GM10266 (cell line): Measurements from ENCODE around the gene NTSR1.

ENCODE experiments used
- DNase-seq: peaks from one replicate; pipeline ENCODE4 v3.0.0; 2012; ENCODE audit errors: extremely low spot score
- CTCF ChIP-seq: IDR thresholded peaks from 2 replicates; pipeline ENCODE4 v1.5.1; 2012; ENCODE audit warnings: mild to moderate bottlenecking, low read depth; ENCODE audit not compliant: control insufficient read depth, insufficient read depth; ENCODE audit errors: missing control alignments

The NTSR1 gene

GRCh38 chr20:62792182-62792939 lies 83.7 kb downstream of the NTSR1 start:
- no peak for TF ChIP-seq CTCF
- no peak for DNase-seq

GRCh38 chr20:62792940-62793756 lies 84.5 kb downstream of the NTSR1 start:
- no peak for DNase-seq
- TF ChIP-seq CTCF, result no peak

- TF ChIP-seq CTCF, result no peak
- no peak for DNase-seq
These were observed 85.0 kb downstream of the NTSR1 start for GRCh38 chr20:62793757-62794006.

GRCh38 chr20:62794007-62794724 lies 85.5 kb downstream of the NTSR1 start:
- DNase-seq, result peak; percentile 98
- no peak for TF ChIP-seq CTCF

- no peak for TF ChIP-seq CTCF
- peak; percentile 77 for DNase-seq
These were observed 86.6 kb downstream of the NTSR1 start for GRCh38 chr20:62795023-62795761.

GRCh38 chr20:62796699-62797491 lies 88.3 kb downstream of the NTSR1 start:
- no peak for DNase-seq

More at GRCh38 chr20:62796699-62797491, 88.3 kb downstream of the NTSR1 start:
- TF ChIP-seq CTCF, result no peak
